Measurements from ENCODE around the gene CYP24A1. TPM values are rescaled to one million over a fixed set of nuclear protein-coding genes. Genes with fewer than 3 reads are reported as not detected.

Gene CYP24A1
- total RNA-seq, 2 donors from 2014 or later: 0.07 to 0.08 TPM

DNA sequence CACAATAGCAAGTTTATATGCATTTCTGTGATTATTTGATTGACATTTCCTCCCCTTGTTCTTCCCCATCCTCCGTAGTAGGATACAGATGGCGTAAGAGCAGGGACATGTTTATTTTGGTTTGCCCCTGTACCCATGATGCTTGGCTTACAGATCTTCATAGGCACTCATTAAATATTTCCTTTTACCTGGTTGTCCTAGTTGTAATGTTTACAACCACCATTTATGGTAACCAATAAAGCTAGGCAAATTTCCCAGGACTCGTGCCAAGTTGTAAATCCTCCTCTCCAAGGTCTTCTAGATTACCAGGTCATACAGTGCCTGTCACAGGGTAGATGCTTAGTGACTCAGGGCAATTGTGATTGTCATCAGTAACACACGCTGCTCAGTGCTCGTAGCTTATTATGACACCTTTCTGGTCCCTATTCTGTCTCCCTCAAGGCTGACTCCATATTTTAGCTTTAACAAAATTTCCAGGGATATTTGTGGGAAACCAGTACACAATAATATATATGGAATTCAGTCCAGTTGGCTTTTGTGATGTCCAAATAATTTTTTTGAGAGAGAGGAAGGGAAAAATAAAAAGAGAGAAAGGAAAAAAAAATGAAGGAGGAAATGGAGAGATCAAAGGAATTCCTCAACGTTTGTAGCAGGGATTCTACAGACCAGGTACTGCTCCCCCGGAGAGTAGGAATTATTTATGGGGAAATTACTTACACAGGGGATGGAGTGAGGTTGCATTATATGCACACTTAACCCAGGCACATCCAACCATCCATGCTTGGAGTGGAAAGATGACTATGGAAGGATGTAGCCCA, 24.6 kb downstream of the CYP24A1 start:
- Histone ChIP-seq H3K4me1 (no peaks in the 10 kb centered on the region), H3K36me3 (no peaks in the 10 kb centered on the region), H3K4me3 (no peak overlapping the region), H3K9me3 (no peaks in the 10 kb centered on the region), H3K27me3 (no peaks in the 10 kb centered on the region), H3K9ac (ENCODE audit: low read depth in 2 of 2, low read length in 2 of 2) (no peak overlapping the region), H3K27ac (peak overlapping the region; percentile 34)
- intact Hi-C loops (cut with DNase I): no loop called here
- TF ChIP-seq, protein P1, sequence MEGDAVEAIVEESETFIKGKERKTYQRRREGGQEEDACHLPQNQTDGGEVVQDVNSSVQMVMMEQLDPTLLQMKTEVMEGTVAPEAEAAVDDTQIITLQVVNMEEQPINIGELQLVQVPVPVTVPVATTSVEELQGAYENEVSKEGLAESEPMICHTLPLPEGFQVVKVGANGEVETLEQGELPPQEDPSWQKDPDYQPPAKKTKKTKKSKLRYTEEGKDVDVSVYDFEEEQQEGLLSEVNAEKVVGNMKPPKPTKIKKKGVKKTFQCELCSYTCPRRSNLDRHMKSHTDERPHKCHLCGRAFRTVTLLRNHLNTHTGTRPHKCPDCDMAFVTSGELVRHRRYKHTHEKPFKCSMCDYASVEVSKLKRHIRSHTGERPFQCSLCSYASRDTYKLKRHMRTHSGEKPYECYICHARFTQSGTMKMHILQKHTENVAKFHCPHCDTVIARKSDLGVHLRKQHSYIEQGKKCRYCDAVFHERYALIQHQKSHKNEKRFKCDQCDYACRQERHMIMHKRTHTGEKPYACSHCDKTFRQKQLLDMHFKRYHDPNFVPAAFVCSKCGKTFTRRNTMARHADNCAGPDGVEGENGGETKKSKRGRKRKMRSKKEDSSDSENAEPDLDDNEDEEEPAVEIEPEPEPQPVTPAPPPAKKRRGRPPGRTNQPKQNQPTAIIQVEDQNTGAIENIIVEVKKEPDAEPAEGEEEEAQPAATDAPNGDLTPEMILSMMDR (IDR thresholded peaks at IDR 0.05): no peak
- peak; percentile 91 for DNase-seq

DNA sequence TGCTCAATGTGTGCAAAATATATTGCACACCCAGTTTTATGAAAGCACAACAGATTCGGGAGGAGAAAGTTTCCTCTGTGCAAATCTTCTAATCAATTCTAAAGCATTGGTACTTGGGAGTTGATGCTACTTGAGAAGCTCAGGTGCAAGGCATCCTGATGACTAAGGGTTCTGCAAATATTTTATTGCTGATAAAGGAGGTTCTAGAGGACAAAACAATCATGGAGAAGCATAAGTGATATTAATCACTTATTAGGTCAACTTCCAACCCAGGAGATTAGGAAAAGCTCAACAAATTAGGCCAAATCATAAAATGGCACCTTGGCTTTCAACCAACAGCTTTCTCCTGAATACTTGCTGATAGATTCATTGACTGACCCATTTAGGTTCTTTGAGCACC, 27.1 kb downstream of the CYP24A1 start:
- intact Hi-C loops (cut with DNase I): no loop called here
- H3K36me3 ChIP-seq: no peaks in the 10 kb centered on the region
- no peak overlapping the region for H3K27ac ChIP-seq
- TF ChIP-seq, protein P1 (IDR thresholded peaks at IDR 0.05): no peak
- H3K4me1 ChIP-seq: no peaks in the 10 kb centered on the region
- no peak overlapping the region for H3K4me3 ChIP-seq
- DNase-seq: no peak
- no peaks in the 10 kb centered on the region for H3K9me3 ChIP-seq
- no peaks in the 10 kb centered on the region for H3K27me3 ChIP-seq
- H3K9ac ChIP-seq (ENCODE audit: low read depth in 2 of 2, low read length in 2 of 2): no peak overlapping the region

DNA sequence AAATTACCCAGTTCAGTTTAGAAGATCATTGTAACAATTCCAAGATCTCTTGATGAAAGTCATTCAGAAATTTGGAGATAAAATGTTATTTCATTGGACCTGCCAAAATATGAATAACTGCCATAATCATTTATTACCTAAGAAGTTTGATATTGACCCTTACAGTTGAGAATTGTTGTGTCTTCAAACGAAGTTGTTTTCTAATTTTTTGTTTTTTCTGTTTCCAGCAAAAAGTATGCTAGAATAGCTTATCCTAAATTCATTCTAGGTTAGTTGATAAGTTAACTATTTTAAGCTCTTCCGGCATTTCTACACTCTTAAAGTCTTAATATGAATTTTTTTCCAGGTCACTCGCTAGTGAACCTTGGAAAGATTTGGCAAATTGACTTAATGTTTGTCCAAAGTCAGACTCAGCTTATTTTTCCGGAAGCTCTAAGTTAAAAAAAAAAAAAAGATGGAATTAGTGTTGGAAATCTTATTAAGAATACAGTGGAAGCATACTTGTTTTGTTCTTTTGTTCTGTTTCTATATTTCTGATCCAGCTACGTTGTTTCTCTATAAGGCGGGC, 28.9 kb downstream of the CYP24A1 start:
- no peak overlapping the region for H3K9ac ChIP-seq (ENCODE audit: low read depth in 2 of 2, low read length in 2 of 2)
- intact Hi-C loops (cut with DNase I): no loop called here
- TF ChIP-seq, protein P1 (IDR thresholded peaks at IDR 0.05): no peak
- H3K9me3 ChIP-seq: no peaks in the 10 kb centered on the region
- no peaks in the 10 kb centered on the region for H3K36me3 ChIP-seq
- no peaks in the 10 kb centered on the region for H3K4me1 ChIP-seq
- no peaks in the 10 kb centered on the region for H3K27me3 ChIP-seq
- no peak overlapping the region for H3K27ac ChIP-seq
- no peak overlapping the region for H3K4me3 ChIP-seq
- no peak for DNase-seq

DNA sequence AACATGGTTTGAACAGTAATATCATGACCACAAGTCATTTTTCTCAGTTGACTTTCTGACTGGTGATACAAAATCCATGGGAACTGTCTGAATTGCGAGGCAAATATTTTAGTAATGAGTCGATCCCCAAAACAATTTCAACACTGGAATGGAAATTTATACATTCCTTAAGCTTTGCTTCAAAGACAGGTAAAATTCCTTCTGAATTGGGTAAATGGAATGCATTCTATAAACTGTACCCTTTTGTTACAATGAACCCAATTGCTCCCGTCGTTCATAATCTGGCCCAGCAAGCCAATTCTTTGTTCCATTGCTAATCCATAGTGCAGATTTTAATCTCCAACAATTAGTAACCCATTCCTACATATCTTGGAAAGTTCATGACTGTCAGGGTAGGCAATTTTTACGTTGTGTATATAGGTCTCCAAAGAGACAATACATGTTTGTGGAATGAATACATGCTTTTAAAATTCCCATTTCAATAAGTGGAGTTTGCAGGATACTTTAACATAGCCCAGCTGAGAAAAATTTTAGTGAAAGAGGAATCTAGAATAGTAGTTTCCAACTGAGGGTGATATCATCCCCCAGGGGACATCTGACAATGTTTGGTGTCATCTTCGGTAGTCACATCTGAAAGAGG, 32.7 kb downstream of the CYP24A1 start:
- intact Hi-C loops (cut with DNase I): no loop called here

DNA sequence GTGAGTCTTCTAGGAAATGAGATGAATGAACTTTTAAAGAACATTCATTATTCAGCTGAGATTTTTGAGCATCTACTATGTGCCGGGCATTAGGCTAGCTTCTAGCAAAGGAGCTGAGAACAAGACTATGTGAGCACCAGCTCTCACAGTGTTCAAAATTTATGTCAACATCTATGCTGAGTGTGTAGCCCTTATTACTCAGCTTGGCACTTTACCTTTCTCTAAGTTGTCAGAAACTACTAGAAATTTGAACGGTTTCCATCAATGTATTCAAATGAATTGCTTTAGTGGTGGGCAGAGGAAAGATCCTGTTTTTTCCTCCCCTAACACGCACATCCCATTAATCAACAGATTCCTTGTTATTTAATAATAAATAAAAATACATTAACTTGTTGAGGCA, 33.3 kb downstream of the CYP24A1 start:
- no peak for DNase-seq
- TF ChIP-seq, protein P1 (IDR thresholded peaks at IDR 0.05): no peak
- Histone ChIP-seq H3K9ac (ENCODE audit: low read depth in 2 of 2, low read length in 2 of 2) (no peak overlapping the region), H3K36me3 (no peaks in the 10 kb centered on the region), H3K4me3 (no peak overlapping the region), H3K4me1 (no peaks in the 10 kb centered on the region), H3K27ac (no peak overlapping the region), H3K9me3 (no peaks in the 10 kb centered on the region), H3K27me3 (no peaks in the 10 kb centered on the region)
- intact Hi-C loops (cut with DNase I): no loop called here

More for the DNA sequence above, 32.7 kb downstream of the CYP24A1 start:
- H3K27me3 ChIP-seq: no peaks in the 10 kb centered on the region
- H3K9me3 ChIP-seq: no peaks in the 10 kb centered on the region
- H3K9ac ChIP-seq (ENCODE audit: low read depth in 2 of 2, low read length in 2 of 2): no peak overlapping the region
- no peak overlapping the region for H3K4me3 ChIP-seq
- no peaks in the 10 kb centered on the region for H3K36me3 ChIP-seq
- no peak overlapping the region for H3K27ac ChIP-seq
- TF ChIP-seq, protein P1 (IDR thresholded peaks at IDR 0.05): no peak
- DNase-seq: no peak
- H3K4me1 ChIP-seq: no peaks in the 10 kb centered on the region
